SK-N-MC (cell line): Measurements from ENCODE around the gene PTGDS.

Experiments
- DNase-seq: peaks from one replicate; pipeline ENCODE4 v3.0.0-alpha.2; 2011; ENCODE audit warnings: low read depth, low spot score
- H3K27ac ChIP-seq: fragments of 200-600 bp; sonication (generic); 2 replicates; pipeline ENCODE4 v1.5.1; 2016; ENCODE audit warnings: mixed run types
- H3K36me3 ChIP-seq: fragments of 200-600 bp; sonication (generic); 2 replicates; pipeline ENCODE4 v1.6.1; 2017; ENCODE audit warnings: antibody characterized with exemption, low read length, mixed read lengths; ENCODE audit not compliant: insufficient read depth
- H3K4me3 ChIP-seq: fragments of 200-600 bp; sonication (generic); 2 replicates; pipeline ENCODE4 v1.5.1; 2016
- H3K9ac ChIP-seq: fragments of 200-600 bp; sonication (generic); 2 replicates; pipeline ENCODE4 v1.8.0; 2017; ENCODE audit warnings: mixed run types, mixed read lengths; ENCODE audit not compliant: insufficient read length
- H3K9me3 ChIP-seq: fragments of 200-600 bp; sonication (generic); 2 replicates; pipeline ENCODE4 v1.6.1; 2017; ENCODE audit warnings: low read depth, mild to moderate bottlenecking, antibody characterized with exemption, low read length, moderate library complexity, mixed read lengths
- EZH2 ChIP-seq: fragments of 200-600 bp; sonication (generic); IDR thresholded peaks from one replicate; pipeline ENCODE4 v1.6.1; 2017; ENCODE audit warnings: antibody characterized with exemption
- FOXP2 ChIP-seq: optimal IDR thresholded peaks from 2 replicates; pipeline ENCODE3; 2011; ENCODE audit warnings: mild to moderate bottlenecking, moderate library complexity; ENCODE audit not compliant: insufficient read depth; ENCODE audit errors: extremely low read length, control extremely low read depth
- POLR2AphosphoS5 ChIP-seq: IDR thresholded peaks from 2 replicates; pipeline ENCODE4 v1.6.1; 2012; ENCODE audit warnings: mild to moderate bottlenecking, low read depth, low read length, borderline replicate concordance

The PTGDS gene

GRCh38 chr9:136944212-136944518 is 33.1 kb upstream of the PTGDS start:
- Histone ChIP-seq H3K9ac (peak overlapping the region; percentile 86), H3K36me3 (peaks cover 30% of the 10 kb centered on the region; the same call in 1 of the 2 replicates), H3K9me3 (no peaks in the 10 kb centered on the region), H3K4me3 (peak overlapping the region; percentile 88), H3K27ac (no peak overlapping the region)
- DNase-seq: no peak
- no peak for TF ChIP-seq EZH2
- TF ChIP-seq FOXP2: no peak
- no peak for TF ChIP-seq POLR2AphosphoS5

- Histone ChIP-seq H3K4me3 (peak within 1 kb of the TSS; percentile 88), H3K9me3 (no peaks in the 10 kb centered on the region), H3K27ac (no peak within 1 kb of the TSS), H3K36me3 (peaks cover 30% of the 10 kb centered on the region; the same call in 1 of the 2 replicates), H3K9ac (peak within 1 kb of the TSS; percentile 86)
- peak; percentile 41; the same call in 1 of the 2 replicates for TF ChIP-seq POLR2AphosphoS5
- peak; percentile 58 for TF ChIP-seq FOXP2
- no peak for TF ChIP-seq EZH2
- DNase-seq: peak; percentile 18
Observed at GRCh38 chr9:136944519-136945332, 32.6 kb upstream of the PTGDS start, which contains the start of the genes C8G and FBXW5. C8G (plus strand) TSS chr9:136945243; CDS start chr9:136945321, 78 bp downstream. FBXW5 (minus strand) TSS chr9:136944738; CDS start chr9:136944083, 655 bp downstream.

- Histone ChIP-seq H3K27ac (no peak overlapping the region), H3K36me3 (peaks cover 21% of the 10 kb centered on the region; the same call in 1 of the 2 replicates), H3K9ac (no peak overlapping the region), H3K4me3 (no peak overlapping the region), H3K9me3 (no peaks in the 10 kb centered on the region)
- TF ChIP-seq EZH2 (no peak), POLR2AphosphoS5 (no peak), FOXP2 (no peak)
- DNase-seq: no peak
Observed at GRCh38 chr9:136945333-136946227, 31.7 kb upstream of the PTGDS start.

- TF ChIP-seq POLR2AphosphoS5: no peak
- no peak for TF ChIP-seq EZH2
- TF ChIP-seq FOXP2: no peak
- Histone ChIP-seq H3K9ac (no peak overlapping the region), H3K4me3 (no peak overlapping the region), H3K27ac (no peak overlapping the region), H3K9me3 (no peaks in the 10 kb centered on the region), H3K36me3 (peaks cover 13% of the 10 kb centered on the region; the same call in 1 of the 2 replicates)
- no peak for DNase-seq
Observed at GRCh38 chr9:136946228-136947027, 30.9 kb upstream of the PTGDS start.

GRCh38 chr9:136947028-136947891 is 30.0 kb upstream of the PTGDS start:
- Histone ChIP-seq H3K9ac (no peak overlapping the region), H3K4me3 (no peak overlapping the region), H3K27ac (no peak overlapping the region), H3K9me3 (no peaks in the 10 kb centered on the region), H3K36me3 (peaks cover 5% of the 10 kb centered on the region; the same call in 1 of the 2 replicates)
- TF ChIP-seq EZH2: no peak
- no peak for DNase-seq

- Histone ChIP-seq H3K9me3 (no peaks in the 10 kb centered on the region), H3K9ac (no peak overlapping the region), H3K27ac (no peak overlapping the region), H3K4me3 (no peak overlapping the region), H3K36me3 (no peaks in the 10 kb centered on the region; the same call in 1 of the 2 replicates)
- TF ChIP-seq FOXP2: no peak
- TF ChIP-seq POLR2AphosphoS5: no peak
- no peak for TF ChIP-seq EZH2
- DNase-seq: no peak
Observed at GRCh38 chr9:136947955-136948510, 29.3 kb upstream of the PTGDS start.

GRCh38 chr9:136949239-136949816 is 28.0 kb upstream of the PTGDS start:
- peak overlapping the region; percentile 55 for H3K9ac ChIP-seq
- no peak for TF ChIP-seq POLR2AphosphoS5
- no peaks in the 10 kb centered on the region for H3K36me3 ChIP-seq
- H3K27ac ChIP-seq: no peak overlapping the region
- DNase-seq: no peak
- H3K9me3 ChIP-seq: no peaks in the 10 kb centered on the region
- peak overlapping the region; percentile 94 for H3K4me3 ChIP-seq
